Activated T-cell treated with anti-CD3 and anti-CD28 coated beads, Interleukin-2, amount 50 U/mL, for 24 hours (primary cell): ENCODE measurements around the gene MKRN2.

Experiments used
- DNase-seq: peaks from one replicate; pipeline ENCODE4 v3.0.0-alpha.2; 2020
- H3K27ac Mint-ChIP-seq: 2 replicates; pipeline ENCODE4 v1.8.0; 2020; ENCODE audit warnings: mild to moderate bottlenecking, mixed read lengths
- H3K27me3 Mint-ChIP-seq: 2 replicates; pipeline ENCODE4 v1.8.0; 2020; ENCODE audit warnings: mixed read lengths
- H3K36me3 Mint-ChIP-seq: 2 replicates; pipeline ENCODE4 v1.8.0; 2020; ENCODE audit warnings: low read depth, mixed read lengths
- H3K4me1 Mint-ChIP-seq: 2 replicates; pipeline ENCODE4 v1.8.0; 2020; ENCODE audit warnings: low read depth, mixed read lengths
- H3K4me3 Mint-ChIP-seq: 2 replicates; pipeline ENCODE4 v1.8.0; 2020; ENCODE audit warnings: mild to moderate bottlenecking, moderate library complexity, mixed read lengths
- H3K9me3 Mint-ChIP-seq: 2 replicates; pipeline ENCODE4 v1.8.0; 2020; ENCODE audit warnings: mixed read lengths

Gene MKRN2

DNA sequence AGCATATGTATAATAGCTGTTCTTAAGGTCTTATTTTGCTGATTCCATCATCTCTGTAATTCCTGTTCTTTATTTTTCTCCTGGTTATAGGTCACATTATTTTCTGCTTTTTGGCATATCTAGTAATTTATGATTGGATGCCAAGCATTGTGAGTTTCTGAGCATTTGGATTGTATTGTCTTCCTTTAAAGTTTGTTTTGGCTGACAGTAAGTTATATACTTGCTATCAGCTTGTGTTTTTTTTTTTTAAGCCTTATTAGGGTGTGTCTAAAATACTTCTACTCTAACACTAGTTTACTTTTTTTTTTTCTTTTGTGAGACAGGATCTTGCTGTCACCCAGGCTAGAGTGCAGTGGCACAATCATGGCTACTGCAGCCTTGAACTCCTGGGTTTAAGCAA, 10.1 kb downstream of the MKRN2 start:
- no peak overlapping the region for H3K4me3 Mint-ChIP-seq

DNA sequence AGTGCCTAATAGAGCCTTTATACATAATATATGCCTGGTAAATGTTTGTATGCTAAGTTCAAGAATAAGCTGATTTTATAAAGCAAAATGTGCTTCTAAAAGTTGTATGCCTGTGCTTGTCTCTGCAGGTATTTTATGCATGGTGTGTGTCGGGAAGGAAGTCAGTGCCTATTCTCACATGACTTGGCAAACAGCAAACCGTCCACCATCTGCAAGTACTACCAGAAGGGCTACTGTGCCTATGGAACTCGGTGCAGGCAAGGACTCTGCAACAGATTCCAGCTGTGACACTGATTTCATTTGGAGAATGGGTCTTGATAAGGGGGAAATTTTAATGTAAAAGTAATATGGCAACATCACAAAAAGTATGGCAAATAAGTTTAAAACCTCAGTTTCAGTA, 11.9 kb downstream of the MKRN2 start:
- H3K4me1 Mint-ChIP-seq: peaks cover 26% of the 10 kb centered on the region
- H3K9me3 Mint-ChIP-seq: peaks cover 13% of the 10 kb centered on the region
- H3K36me3 Mint-ChIP-seq: peaks cover 83% of the 10 kb centered on the region
- DNase-seq: no peak
- H3K4me3 Mint-ChIP-seq: no peak overlapping the region
- no peaks in the 10 kb centered on the region for H3K27me3 Mint-ChIP-seq
- no peak overlapping the region for H3K27ac Mint-ChIP-seq

More for the DNA sequence above, 10.1 kb downstream of the MKRN2 start:
- Mint-ChIP-seq H3K4me1 (peaks cover 38% of the 10 kb centered on the region), H3K9me3 (peaks cover 13% of the 10 kb centered on the region), H3K36me3 (peaks cover 74% of the 10 kb centered on the region), H3K27me3 (no peaks in the 10 kb centered on the region), H3K27ac (no peak overlapping the region)
- DNase-seq: no peak

DNA sequence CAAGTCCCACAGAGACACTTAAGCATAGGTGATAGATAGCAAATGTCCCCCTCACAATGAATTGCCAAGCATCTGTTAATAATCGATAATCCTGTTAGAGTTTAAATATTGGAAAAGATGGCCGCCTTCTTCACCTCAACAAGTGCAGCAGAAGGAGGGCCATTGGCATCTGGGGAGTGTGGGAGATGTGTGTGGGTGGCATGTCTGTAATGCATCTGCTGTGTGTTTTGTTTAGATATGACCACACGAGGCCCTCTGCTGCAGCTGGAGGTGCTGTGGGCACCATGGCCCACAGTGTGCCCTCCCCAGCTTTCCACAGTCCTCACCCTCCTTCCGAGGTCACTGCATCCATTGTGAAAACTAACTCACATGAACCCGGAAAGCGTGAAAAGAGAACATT, 12.9 kb downstream of the MKRN2 start:
- Mint-ChIP-seq H3K4me1 (peaks cover 22% of the 10 kb centered on the region), H3K27me3 (no peaks in the 10 kb centered on the region), H3K9me3 (peaks cover 10% of the 10 kb centered on the region), H3K4me3 (no peak overlapping the region), H3K27ac (peak overlapping the region; percentile 64), H3K36me3 (peaks cover 86% of the 10 kb centered on the region)
- no peak for DNase-seq

- DNase-seq: no peak
- H3K4me1 Mint-ChIP-seq: peaks cover 9% of the 10 kb centered on the region
- H3K36me3 Mint-ChIP-seq: peaks cover 90% of the 10 kb centered on the region
- H3K9me3 Mint-ChIP-seq: peaks cover 3% of the 10 kb centered on the region
- no peak overlapping the region for H3K4me3 Mint-ChIP-seq
- H3K27me3 Mint-ChIP-seq: no peaks in the 10 kb centered on the region
- no peak overlapping the region for H3K27ac Mint-ChIP-seq
Observed at GRCh38 chr3:12571986-12572385, 15.1 kb downstream of the MKRN2 start.

DNA sequence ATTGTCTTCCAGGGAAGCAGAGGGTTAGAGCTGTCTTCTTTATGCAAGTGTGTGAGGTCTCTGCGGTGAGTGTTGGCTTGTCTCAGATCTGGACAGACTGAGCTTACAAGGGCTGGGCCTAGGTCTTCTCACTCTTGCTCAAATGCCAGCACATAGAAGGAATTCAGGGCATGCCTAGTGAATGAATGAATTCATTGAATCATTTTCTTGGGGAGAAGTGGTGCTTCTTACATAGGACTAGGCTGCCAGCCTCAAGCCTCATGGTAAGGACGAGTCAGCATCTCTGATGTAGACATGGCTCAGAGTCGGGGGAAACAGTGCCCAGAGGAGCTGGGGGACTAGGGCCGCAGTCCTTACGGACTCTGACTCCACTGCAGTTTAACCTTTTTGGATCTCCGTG, 17.2 kb downstream of the MKRN2 start:
- H3K27ac Mint-ChIP-seq: peak overlapping the region; percentile 24
- H3K9me3 Mint-ChIP-seq: peaks cover 6% of the 10 kb centered on the region
- no peaks in the 10 kb centered on the region for H3K27me3 Mint-ChIP-seq
- H3K4me3 Mint-ChIP-seq: no peak overlapping the region
- no peak for DNase-seq
- H3K36me3 Mint-ChIP-seq: peaks cover 94% of the 10 kb centered on the region
- H3K4me1 Mint-ChIP-seq: peaks cover 2% of the 10 kb centered on the region

- no peak for DNase-seq
- Mint-ChIP-seq H3K27ac (no peak overlapping the region), H3K9me3 (peaks cover 6% of the 10 kb centered on the region), H3K4me1 (peaks cover 2% of the 10 kb centered on the region), H3K27me3 (no peaks in the 10 kb centered on the region), H3K36me3 (peaks cover 95% of the 10 kb centered on the region), H3K4me3 (no peak overlapping the region)
Observed at GRCh38 chr3:12574661-12575060, 17.8 kb downstream of the MKRN2 start.

GRCh38 chr3:12577379-12577778, 20.5 kb downstream of the MKRN2 start:
- no peak overlapping the region for H3K27ac Mint-ChIP-seq
- no peak overlapping the region for H3K4me3 Mint-ChIP-seq
- H3K27me3 Mint-ChIP-seq: no peaks in the 10 kb centered on the region
- peaks cover 6% of the 10 kb centered on the region for H3K9me3 Mint-ChIP-seq
- peaks cover 2% of the 10 kb centered on the region for H3K4me1 Mint-ChIP-seq
- peaks cover 94% of the 10 kb centered on the region for H3K36me3 Mint-ChIP-seq
- no peak for DNase-seq

DNA sequence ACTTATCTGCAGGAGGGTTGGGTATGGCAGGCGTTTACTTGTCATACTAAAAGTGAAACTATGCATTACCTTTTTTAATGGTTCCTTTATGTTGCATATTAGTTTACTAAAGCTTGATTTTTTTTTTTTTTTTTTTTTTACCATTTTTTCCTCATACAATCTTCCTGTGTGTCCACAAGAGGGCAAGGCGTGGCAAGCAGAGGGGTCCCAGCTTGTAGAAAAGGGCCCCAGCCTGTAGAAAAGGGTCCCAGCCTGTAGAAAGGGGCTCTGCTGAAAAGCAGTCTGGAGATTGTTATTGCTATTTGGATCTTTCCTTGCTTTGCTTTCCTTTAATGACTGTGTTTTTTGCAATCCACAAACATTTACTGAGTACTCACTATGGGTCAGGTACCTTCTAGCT, 21.9 kb downstream of the MKRN2 start:
- Mint-ChIP-seq H3K36me3 (peaks cover 94% of the 10 kb centered on the region), H3K27ac (peak overlapping the region; percentile 29), H3K4me3 (no peak overlapping the region), H3K4me1 (peaks cover 2% of the 10 kb centered on the region), H3K27me3 (no peaks in the 10 kb centered on the region), H3K9me3 (peaks cover 6% of the 10 kb centered on the region)
- DNase-seq: no peak

DNA sequence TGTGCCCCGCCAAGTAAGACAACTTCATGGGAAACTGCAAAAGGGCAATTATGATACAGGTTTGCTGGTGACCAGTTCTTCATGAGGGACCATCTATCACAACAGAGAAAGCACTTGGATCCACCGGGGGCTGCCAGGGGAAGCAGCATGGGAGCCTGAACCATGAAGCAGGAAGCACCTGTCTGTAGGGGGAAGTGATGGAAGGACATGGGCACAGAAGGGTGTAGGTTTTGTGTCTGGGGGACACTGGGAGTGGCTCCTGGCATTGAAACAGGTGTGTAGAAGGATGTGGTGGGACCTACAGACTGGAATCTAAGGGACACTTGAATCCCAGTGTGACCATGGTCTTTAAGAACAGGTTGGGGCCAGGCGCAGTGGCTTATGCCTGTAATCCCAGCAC, 22.6 kb downstream of the MKRN2 start:
- peaks cover 94% of the 10 kb centered on the region for H3K36me3 Mint-ChIP-seq
- H3K9me3 Mint-ChIP-seq: peaks cover 6% of the 10 kb centered on the region
- peaks cover 2% of the 10 kb centered on the region for H3K4me1 Mint-ChIP-seq
- no peaks in the 10 kb centered on the region for H3K27me3 Mint-ChIP-seq
- DNase-seq: no peak
- peak overlapping the region; percentile 86 for H3K27ac Mint-ChIP-seq
- no peak overlapping the region for H3K4me3 Mint-ChIP-seq

GRCh38 chr3:12579905-12580304, 23.0 kb downstream of the MKRN2 start:
- Mint-ChIP-seq H3K4me3 (no peak overlapping the region), H3K27me3 (no peaks in the 10 kb centered on the region), H3K9me3 (peaks cover 6% of the 10 kb centered on the region), H3K4me1 (peaks cover 2% of the 10 kb centered on the region), H3K27ac (peak overlapping the region; percentile 86), H3K36me3 (peaks cover 94% of the 10 kb centered on the region)
- DNase-seq: no peak

- Mint-ChIP-seq H3K36me3 (peaks cover 94% of the 10 kb centered on the region), H3K9me3 (no peaks in the 10 kb centered on the region), H3K4me1 (peaks cover 2% of the 10 kb centered on the region), H3K4me3 (no peak overlapping the region), H3K27ac (peak overlapping the region; percentile 41), H3K27me3 (no peaks in the 10 kb centered on the region)
- DNase-seq: no peak
Observed at GRCh38 chr3:12582730-12583129, 25.8 kb downstream of the MKRN2 start.

- no peaks in the 10 kb centered on the region for H3K9me3 Mint-ChIP-seq
- H3K36me3 Mint-ChIP-seq: peaks cover 94% of the 10 kb centered on the region
- H3K27me3 Mint-ChIP-seq: no peaks in the 10 kb centered on the region
- no peak for DNase-seq
- no peak overlapping the region for H3K4me3 Mint-ChIP-seq
- no peaks in the 10 kb centered on the region for H3K4me1 Mint-ChIP-seq
- no peak overlapping the region for H3K27ac Mint-ChIP-seq
Observed at GRCh38 chr3:12583280-12583679, 26.4 kb downstream of the MKRN2 start.

GRCh38 chr3:12584083-12584482, 27.2 kb downstream of the MKRN2 start:
- Mint-ChIP-seq H3K27ac (peak overlapping the region; percentile 82), H3K27me3 (no peaks in the 10 kb centered on the region), H3K4me1 (no peaks in the 10 kb centered on the region), H3K36me3 (peaks cover 94% of the 10 kb centered on the region), H3K4me3 (no peak overlapping the region), H3K9me3 (no peaks in the 10 kb centered on the region)
- no peak for DNase-seq

GRCh38 chr3:12585181-12585580, 28.3 kb downstream of the MKRN2 start:
- H3K27ac Mint-ChIP-seq: peak overlapping the region; percentile 82
- H3K4me3 Mint-ChIP-seq: no peak overlapping the region
- no peaks in the 10 kb centered on the region for H3K4me1 Mint-ChIP-seq
- DNase-seq: no peak
- no peaks in the 10 kb centered on the region for H3K9me3 Mint-ChIP-seq
- peaks cover 90% of the 10 kb centered on the region for H3K36me3 Mint-ChIP-seq
- H3K27me3 Mint-ChIP-seq: no peaks in the 10 kb centered on the region

DNA sequence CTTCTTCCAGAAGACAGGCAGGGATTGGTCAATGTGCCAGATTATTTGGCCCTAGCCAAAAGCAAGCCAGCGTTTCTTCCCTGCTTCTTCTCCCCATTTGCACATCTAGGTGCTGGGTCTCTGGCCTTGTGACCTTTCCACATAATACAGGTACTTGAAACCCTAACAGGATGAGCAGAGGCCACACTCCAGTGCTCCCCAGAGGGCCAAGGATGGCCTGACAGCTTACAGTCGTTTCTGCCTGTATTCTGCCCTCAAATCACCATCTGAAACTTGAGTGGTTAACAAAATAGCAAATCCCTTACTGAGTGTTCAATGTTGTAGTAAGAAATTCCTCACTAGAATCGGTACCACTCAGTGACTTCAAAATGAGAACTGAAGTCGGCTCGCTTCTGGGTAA, 29.1 kb downstream of the MKRN2 start:
- H3K36me3 Mint-ChIP-seq: peaks cover 92% of the 10 kb centered on the region

DNA sequence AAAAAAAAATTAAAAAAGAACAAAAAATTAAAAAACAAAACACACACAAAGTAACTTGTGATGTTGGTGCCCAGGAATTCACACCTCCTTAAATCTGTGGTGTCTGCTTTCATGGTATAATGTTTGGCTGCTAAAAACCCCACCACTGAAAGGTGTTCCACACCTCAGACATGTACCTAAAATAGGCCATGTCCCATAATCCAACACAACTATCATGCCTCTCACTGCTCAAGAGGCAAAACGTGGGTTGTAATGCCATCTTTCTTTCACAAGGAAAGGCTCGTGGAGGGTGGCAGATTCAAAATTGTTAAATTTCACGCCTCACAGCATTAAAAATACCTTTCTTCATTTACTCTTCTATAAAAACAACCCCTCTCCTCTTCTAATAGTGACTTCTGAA, 29.5 kb downstream of the MKRN2 start:
- H3K4me3 Mint-ChIP-seq: no peak overlapping the region
- peaks cover 92% of the 10 kb centered on the region for H3K36me3 Mint-ChIP-seq
- no peak for DNase-seq
- H3K27ac Mint-ChIP-seq: peak overlapping the region; percentile 82
- H3K9me3 Mint-ChIP-seq: no peaks in the 10 kb centered on the region
- no peaks in the 10 kb centered on the region for H3K4me1 Mint-ChIP-seq
- H3K27me3 Mint-ChIP-seq: no peaks in the 10 kb centered on the region

More for the DNA sequence above, 29.1 kb downstream of the MKRN2 start:
- H3K27me3 Mint-ChIP-seq: no peaks in the 10 kb centered on the region
- H3K4me3 Mint-ChIP-seq: no peak overlapping the region
- H3K27ac Mint-ChIP-seq: peak overlapping the region; percentile 82
- no peaks in the 10 kb centered on the region for H3K9me3 Mint-ChIP-seq
- no peak for DNase-seq
- no peaks in the 10 kb centered on the region for H3K4me1 Mint-ChIP-seq
